ENCODE results near the gene DCTN1.

DNA sequence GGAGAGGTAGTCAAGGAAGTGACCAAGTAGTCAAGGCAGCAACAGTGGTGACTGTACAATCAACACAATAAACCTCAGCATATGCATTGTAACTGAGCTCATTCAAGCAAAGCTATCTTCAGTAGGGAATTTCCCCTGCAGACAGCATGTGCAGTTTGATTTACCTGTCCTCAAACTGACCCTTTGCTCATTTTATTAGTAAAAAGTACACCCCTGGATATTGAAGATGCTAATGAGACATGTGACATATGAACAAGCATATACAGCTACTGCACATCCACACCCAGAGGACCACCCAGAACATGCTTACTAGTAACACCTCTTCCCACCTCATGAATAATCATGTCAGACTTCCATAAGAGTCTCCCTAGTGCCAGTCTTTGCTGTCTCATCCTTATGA lies 25.9 kb upstream of the DCTN1 start:
- TF ChIP-seq ARNT (IDR thresholded peaks at IDR 0.05), result no peak
- TF ChIP-seq LEF1 (IDR thresholded peaks at IDR 0.05; ENCODE audit: borderline replicate concordance), result no peak
- TF ChIP-seq HDGF (IDR thresholded peaks at IDR 0.05; ENCODE audit: borderline replicate concordance), result no peak
- TF ChIP-seq SP1 (IDR thresholded peaks at IDR 0.05), result no peak
- no peak for TF ChIP-seq ELF4 (IDR thresholded peaks at IDR 0.05)
- no peak for TF ChIP-seq BHLHE40 (IDR thresholded peaks at IDR 0.05; ENCODE audit: borderline replicate concordance)
- TF ChIP-seq SUZ12 (IDR thresholded peaks at IDR 0.05), result no peak
- no peak for TF ChIP-seq TARDBP (IDR thresholded peaks at IDR 0.05)
- TF ChIP-seq ZNF384 (IDR thresholded peaks at IDR 0.05), result no peak
- TF ChIP-seq FOXA1 (IDR thresholded peaks at IDR 0.05), result no peak
- TF ChIP-seq FOXK2 (IDR thresholded peaks at IDR 0.05), result no peak
- TF ChIP-seq L3MBTL2 (conservative IDR thresholded peaks at IDR 0.05), result no peak
- no peak for TF ChIP-seq FOXM1 (IDR thresholded peaks at IDR 0.05; ENCODE audit: borderline replicate concordance)
